NAMALWA (cell line): Measurements from ENCODE around the gene RHBDL3.
"Not testable (repeated sequence)": the region's sequence is repeated elsewhere in the genome, so short reads cannot be mapped to it uniquely, and the experiment has no call there.

Experiments used
- DNase-seq: peaks from one replicate; pipeline ENCODE4 v3.0.0-alpha.2; 2015; ENCODE audit warnings: low spot score

The RHBDL3 gene

DNA sequence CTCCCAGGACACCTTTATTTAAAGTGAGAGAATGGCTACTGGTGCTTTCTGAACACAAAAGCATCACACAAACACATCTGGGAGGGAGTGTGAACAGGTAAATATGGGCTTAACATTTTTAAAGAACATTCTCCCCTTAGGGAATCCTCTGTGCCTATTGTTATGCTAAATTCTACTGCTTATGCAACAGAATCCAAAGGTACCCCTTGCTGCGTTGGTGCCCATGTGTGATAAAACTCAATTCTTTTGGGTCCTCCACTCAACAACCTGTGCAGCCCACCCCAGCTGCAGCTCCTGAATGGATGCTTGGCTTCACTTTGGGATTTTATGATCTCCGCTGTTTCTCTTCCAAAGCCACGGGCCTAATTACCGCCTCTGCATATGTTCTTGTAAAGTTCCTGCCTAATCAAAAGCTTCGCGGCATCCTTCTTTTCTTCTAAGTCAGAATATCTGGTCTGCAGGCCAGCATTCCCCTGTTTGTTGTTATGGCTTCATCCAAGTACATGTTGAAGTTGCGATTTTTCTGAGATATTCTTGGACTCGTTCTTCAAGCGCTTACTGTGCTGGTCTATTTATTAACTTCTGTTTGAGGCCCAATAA is 23.9 kb downstream of the RHBDL3 start:
- no peak for DNase-seq

DNA sequence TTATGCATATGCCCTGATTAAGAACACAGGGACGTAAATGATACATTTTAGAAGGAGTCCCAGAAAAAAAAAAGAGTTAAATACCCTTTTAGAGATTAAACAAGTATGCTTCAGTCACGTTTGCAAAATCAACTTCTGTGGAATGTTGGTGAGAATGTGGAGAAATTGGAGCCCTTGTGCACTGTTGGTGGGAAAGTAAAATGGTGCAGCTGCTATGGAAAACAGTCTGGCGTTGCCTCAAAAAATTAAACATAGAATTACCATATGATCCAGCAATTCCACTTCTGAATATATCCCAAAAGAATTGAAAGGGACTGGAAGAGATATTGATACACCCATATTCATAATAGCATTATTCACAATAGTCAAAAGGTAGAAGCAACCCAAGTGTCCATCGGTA is 26.5 kb downstream of the RHBDL3 start:
- no peak for DNase-seq

DNA sequence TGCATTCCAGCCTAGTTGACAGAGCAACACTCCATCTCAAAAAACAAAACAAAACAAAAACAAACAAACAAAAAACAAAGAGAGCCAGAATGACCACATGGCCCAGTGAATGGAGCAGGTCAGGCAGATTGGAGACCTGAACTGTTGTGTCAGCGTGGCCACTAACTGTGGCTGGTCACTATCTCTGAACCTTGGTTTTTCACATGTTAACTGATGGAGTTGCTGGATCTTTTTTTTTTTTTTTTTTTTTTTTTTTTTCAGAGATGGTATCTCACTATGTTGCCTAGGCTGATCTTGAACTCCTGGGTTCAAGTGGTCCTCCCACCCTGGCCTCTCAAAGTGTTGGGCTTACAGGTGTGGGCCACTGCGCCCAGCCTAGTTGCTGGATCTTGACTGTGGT is 31.8 kb downstream of the RHBDL3 start:
- DNase-seq = no peak

DNA sequence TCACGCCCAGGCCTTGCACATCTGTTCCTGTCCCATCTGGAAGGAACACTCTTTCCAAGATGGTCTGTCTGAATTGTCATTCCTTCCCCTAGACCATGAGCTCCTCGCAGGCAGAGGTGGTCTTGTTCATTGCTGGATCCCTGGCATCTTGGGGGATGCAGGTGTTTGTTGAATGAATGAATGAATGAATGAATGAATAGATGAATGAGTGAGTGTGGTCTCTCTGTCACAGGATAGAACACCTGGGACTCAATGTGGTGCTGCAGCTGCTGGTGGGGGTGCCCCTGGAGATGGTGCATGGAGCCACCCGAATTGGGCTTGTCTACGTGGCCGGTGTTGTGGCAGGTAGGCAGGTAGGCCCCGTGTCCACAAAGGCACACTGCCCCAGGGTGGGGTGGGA is 32.2 kb downstream of the RHBDL3 start:
- no peak for DNase-seq

DNA sequence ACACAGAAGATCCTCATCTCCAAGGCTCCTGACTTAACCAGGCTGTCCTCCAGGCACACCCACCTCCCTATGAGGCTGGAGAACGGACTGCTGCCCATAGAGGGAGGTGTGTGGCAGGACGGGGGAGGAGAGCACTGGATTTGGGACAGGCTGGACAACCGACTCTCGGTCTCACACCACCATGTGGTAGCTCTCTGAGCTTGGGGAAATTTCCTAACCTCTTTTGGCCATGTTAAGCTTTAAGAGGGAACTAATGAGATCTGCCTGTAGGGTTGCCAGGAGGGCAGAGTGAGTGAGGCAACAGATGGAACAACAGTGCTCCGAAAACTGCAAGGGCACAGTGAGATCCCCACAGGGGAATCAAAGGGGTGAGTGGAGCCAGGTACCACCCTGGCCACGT is 32.7 kb downstream of the RHBDL3 start:
- no peak for DNase-seq

DNA sequence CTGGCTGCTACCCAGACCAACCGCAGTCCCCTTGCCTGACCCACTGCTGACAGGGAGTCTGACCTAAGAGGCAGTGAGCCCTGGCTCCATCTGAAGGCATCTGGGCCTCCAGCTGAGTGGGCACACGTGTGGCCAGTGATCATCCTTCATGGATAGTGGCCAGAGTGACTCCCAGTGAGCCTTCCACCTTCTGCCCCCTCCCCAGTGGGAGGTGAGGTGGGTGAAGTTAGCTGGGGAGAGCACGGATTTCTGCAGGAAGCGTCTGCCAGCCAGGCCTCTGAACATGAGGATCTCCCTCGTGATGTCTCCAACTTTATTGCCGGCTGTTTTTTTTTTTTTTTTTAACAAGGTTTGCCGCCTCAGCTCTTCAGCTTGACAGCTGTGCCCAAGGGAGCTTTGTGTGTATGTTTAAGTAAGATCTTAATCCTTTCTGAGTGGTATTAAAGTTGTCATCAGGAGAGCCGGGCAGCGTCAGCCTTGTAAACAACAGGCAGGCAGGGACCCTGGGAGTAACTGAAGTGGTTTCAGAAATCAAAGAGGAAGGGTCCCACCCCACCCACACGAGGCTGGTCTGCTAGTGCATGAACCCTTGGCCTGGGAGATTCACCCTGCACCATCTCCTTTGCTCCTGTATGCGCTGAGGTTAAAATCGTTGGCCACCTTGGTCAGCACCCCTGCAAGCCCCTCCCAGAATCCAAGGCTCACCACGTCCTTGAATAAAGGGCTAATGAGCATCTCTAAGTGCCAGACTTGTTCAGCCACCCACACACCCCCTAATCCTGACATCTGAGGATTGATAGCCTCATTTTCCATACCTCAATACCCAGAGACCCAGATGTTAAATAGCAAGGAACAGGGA is 33.3 kb downstream of the RHBDL3 start:
- DNase-seq = no peak

DNA sequence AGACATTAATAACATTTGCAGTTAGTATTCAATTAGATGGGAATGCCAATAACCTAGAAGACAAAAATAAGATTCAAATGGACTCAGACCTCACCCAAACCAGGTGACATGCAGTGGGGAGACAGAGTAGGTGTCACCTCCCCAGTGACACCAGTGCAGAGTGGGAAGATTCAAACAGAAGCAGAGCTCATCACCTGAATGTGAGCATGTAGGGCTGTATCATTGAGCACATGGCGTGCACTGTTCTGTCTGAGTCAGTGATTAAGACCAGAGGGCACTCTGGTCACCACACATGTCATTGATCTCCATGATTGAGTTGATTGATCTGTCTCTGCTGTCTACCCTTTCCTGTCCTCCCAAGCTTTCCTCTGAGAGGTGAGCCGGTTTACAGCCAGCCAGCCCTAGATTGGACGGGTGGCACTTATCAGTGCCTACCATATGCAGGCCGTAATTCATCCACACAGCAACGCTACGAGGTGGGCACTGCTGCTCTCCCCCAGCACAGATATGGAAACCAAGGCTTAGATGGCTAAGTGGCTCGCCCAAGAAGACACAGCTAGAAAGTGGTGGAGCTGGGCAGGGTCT is 34.0 kb downstream of the RHBDL3 start:
- no peak for DNase-seq

DNA sequence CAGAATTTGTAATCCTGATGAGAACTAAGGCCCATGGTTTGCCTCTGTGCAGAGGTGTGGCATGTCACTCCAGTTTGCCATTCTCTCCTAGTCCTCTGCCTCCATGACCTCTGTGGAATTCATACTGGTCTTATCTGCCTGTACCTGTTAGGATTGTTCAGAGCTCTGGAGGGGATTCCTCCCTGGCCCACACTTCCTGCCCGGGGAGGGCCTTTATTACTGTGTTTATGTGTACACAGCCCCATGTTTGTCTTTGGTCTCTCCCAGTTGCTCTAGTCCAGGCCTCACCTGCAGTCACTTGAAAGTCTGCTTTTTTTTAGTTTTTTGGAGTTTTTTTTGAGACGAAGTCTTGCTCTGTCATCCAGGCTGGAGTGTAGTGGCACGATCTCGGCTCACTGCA is 36.4 kb downstream of the RHBDL3 start:
- DNase-seq = no peak

DNA sequence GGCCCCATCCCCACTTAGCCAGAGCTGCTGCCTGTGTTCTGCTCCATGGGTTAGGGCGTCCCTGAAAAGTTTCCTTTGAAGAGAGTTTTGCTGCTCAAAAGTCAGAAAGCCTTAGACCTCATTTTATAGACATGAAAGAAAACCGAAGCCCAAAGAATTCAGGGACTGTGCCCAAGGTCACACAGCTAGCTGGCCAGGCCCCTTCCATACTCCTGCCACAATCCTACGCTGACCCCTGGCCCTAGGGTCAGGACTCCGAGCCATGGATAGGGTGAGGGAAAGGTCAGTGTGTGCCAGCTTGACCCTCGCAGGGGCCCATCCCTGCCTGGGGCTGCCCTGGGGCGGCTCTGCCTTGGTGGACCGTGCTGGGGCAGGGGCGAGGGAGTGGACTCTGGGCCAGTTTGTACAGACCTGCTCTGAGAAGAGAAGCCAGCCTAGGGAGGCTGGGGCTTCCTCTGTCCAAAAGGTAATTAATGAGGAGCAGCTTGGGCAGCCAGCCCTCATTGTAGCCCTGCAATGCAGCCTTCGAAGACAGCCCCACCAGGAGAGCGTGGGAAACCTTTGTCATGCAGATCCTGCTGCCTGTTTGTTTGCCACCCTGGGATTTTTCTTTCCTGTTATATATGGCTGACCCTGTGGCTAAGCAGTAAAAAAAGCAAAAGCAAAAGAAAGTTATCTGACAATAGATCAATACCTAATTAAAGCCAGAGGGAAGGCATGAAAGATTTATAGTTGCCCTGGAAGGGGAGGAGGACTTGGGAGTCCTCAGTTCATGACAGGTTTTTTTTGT is 37.4 kb downstream of the RHBDL3 start:
- DNase-seq = no peak

DNA sequence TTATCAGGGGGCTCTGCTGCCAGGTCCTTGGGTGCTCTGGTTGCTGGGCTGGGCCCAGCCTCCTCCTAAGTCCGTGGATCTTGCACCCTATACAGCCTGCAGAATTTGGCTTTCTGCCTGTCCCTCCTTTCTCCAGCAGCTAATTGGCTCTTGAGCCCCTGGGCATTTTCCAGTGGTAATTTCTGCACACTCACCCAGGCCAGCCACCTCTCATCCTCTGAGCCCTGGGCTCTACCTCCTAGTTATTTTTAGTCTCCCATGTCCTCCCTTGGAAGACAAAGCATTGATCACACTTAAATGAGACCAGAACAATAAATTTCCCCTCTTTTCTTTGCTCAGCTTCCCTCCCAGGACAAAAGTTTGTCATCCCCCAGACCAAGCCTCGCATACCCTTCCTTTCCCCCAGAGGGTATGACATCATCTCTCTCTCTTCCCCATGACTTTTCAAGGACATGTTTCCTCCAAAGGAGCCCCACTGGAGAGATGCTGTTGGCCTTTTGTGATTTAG is 38.2 kb downstream of the RHBDL3 start:
- no peak for DNase-seq

DNA sequence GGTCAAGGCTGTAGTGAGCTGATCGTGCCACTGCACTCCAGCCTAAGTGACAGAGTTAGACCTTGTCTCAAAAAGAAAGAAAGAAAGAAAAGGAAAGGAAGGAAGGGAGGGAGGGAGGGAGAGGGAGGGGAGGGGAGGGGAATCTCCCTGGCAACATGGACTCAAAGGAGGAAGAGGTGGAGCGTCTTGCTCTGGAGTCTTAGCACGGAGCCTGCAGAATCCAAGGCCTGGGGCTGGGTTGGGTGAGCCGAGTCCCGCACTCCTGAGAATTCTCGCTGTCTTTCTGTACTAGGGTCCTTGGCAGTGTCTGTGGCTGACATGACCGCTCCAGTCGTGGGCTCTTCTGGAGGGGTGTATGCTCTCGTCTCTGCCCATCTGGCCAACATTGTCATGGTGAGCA is 39.4 kb downstream of the RHBDL3 start:
- no peak for DNase-seq

DNA sequence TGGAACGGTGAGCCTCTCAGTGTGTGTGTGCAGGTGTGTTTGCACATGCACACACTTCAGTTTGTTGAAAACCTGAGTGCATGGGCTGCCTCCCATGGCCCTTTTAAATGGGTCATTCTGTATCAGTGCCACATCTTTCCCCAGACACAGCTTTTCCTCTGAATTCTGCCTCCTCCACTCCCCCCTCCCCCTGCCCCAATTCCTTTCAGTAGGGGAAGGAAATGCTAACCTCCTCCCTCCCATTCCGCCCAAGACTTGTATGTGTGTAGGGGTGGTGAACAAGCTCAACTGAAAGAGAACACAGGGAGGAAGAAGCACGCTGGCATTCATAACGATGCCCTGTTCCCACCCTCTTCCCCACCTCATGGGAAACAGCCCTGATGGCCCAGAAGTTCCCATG is 42.0 kb downstream of the RHBDL3 start:
- no peak for DNase-seq

DNA sequence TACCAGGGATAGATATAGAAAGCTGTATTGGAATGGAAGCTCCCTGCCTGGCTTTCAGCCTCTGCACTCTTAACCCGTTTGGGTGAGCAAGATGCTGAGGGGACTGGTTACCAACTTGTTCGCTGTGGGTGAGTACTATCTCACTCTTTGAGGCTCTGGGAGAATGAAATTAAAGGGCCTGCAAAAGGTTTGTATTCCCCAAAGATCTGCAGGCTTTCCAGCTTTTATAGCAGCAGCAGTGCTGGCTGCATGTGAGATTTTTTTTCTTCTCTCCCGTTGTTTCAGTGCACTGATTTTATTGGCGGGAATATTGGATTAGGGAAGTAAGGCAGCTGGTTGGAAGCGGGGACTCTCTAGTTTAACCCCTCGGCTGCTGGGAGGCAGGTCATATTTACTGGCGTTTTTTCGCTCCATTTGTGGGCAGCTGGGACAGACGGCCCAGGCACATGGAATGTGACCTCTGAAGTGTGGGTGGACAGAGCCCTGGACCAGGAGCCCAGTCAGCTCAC is 45.5 kb downstream of the RHBDL3 start:
- DNase-seq = peak; percentile 63

DNA sequence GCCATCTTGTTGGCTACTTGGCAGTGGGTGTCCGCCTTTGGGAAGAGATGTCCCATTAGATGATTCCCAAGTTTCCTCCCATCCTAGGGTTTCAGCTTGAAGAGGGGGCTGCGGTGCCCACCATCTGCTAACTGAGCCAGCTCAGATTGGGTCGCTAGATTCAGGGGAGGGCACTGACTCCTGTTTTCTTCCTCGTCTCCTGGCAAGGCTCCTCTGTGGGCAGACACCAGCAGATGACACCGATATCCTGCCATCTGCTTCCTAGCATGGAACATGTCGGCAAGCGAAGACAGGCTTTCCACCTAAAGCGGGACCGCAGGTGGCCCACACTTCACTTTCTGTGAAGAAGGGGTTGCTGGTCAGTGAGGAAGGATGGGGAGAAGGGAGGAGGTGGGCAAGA is 49.0 kb downstream of the RHBDL3 start:
- DNase-seq = no peak

DNA sequence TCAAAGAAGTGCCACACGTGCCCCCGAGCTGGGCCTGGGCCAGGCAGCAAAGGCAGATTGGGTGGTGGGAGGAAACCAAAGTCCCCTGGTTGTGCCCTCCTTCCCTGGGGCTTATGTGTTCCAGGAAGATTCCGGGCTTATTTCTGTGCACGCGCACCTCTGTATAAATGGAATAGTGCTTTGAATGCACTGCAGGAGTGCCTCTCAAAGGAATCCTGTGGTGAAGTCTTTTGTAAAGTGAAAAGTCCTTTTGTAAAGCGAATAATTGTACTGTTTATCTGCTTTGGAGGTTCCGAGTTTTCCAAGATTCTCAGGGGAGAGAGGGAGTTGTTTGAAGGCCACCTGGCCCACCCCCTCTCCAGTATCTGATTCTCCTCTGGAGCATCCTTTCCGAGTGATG is 49.5 kb downstream of the RHBDL3 start:
- no peak for DNase-seq

DNA sequence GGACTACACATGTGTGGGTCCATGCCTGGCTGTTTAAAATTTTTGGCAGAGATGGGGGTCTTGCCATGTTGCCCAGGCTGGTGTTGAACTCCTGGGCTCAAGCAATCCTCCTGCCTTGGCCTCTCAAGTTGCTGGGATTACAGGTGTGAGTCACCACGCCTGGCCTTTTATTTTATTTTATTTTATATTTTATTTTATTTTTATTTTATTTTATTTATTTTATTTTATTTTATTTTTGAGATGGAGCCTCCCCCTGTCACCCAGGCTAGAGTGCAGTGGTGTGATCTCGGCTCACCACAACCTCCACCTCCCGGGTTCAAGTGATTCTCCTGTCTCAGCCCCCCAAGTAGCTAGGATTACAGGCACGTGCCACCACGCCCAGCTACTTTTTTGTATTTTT is 51.0 kb downstream of the RHBDL3 start:
- DNase-seq = not testable (repeated sequence)

DNA sequence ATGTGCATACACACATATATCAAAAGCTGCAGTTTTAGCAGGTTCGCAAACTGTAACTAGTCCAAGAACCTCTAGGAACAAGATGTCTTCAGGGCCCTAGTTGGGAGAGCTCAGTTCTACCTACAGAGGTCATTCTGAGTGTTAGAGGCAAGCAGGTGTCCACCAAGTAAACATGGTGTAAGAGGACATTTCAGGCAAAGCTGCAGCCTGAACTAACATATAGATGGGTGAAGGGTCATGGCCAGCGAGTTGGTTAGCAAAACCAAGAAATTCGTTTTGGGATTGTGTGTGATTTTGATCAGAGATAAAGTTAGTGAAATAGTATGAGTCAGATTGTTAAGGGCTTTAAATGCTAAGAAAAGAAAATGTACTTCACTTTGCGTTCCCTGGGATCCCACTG is 51.7 kb downstream of the RHBDL3 start:
- no peak for DNase-seq

DNA sequence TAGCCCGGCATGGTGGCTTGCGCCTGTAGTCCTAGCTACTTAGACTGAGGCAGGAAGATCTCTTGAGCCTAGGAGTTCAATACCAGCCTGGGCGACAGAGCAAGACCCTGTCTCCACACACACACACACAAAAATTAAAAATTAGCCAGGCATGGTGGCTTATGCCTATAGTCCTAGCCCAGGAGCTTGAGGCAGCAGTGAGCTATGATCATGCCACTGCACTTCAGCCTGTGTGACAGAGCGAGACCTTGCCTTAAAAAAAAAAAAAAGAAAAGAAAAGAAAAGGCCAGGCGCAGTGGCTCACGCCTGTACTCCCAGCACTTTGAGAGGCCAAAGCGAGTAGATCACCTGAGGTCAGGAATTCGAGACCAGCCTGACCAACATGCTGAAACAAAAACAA is 52.4 kb downstream of the RHBDL3 start:
- no peak for DNase-seq

DNA sequence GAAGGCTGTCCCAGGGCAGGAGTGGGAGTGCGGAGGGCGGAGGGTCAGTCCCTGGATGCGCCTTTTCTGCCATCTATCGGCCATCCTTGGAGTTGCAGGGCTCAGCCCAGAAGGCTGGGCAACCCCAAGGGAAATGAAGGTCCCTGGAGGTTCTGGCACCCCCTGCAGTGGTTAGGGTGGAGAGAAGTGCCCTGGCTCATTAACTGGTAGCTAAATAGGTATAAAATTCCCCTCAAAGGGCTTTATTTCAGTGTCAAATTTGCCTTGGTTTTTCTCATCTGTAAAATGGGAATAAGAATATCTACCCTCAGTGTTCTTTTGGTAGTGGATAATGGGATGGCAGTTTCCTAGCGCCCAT is 53.9 kb downstream of the RHBDL3 start:
- peak; percentile 87 for DNase-seq

DNA sequence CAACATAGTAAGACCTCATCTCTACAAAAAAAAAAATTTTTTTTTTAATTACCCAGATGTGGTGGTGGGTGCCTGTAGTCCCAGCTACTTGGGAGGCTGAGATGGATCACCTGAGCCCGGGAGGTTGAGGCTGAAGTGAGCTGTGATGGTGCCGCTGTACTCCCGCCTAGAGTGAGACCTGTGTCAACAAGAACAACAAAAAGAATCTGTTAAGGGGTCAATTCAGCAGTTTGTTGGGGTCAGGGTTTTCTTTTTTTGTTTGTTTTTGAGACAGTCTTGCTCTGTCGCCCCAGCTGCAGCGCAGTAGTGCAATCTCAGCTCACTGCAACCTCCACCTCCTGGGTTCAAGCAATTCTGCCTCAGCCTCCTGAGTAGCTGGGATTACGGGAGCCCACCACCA is 54.4 kb downstream of the RHBDL3 start:
- not testable (repeated sequence) for DNase-seq

DNA sequence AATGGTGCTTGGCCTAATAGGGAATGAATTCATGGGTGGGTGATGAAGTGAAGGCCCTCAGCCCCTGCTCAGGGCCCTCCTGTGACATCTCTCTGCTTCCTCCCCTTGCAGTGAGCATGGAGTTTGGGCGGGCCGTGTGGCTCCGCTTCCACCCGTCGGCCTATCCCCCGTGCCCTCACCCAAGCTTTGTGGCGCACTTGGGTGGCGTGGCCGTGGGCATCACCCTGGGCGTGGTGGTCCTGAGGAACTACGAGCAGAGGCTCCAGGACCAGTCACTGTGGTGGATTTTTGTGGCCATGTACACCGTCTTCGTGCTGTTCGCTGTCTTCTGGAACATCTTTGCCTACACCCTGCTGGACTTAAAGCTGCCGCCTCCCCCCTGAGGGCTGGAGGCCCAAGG is 55.2 kb downstream of the RHBDL3 start:
- no peak for DNase-seq

DNA sequence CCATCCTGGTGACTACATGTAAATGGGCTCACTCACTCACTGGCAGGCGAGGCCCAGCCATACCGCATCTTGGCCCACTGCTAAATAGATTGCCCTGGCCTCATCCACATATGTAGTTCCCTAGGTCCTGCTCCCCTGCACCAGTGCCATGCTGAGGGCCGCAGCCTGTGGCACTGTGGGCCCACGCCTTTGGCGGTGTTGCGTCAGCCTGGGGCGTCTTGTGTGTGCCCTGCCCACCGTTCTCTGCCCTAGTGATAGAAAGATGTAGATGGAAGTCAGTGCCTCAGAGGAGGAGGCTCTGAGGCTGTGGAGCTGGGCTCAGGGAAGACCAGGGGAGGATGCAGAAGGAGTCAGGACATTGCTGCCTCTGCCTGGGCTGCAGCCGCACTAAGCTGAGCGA is 57.4 kb downstream of the RHBDL3 start:
- DNase-seq = no peak
